Stimulated activated CD4-positive, alpha-beta T cell treated with anti-CD3 and anti-CD28 coated beads, Interleukin-4, amount 100 ng/mL, for 4 hours (primary cell): ENCODE results near the gene MCTP1.
"Not testable (repeated sequence)": the region's sequence is repeated elsewhere in the genome, so short reads cannot be mapped to it uniquely, and the experiment has no call there.

Experiments
- DNase-seq, 2 experiments: peaks; one replicate each; pipeline ENCODE4 v3.0.0-alpha.2; 2020

Gene MCTP1

GRCh38 chr5:95244479-95244878, 40.4 kb downstream of the MCTP1 start:
- no peak for DNase-seq

- no peak for DNase-seq
These were observed 43.3 kb downstream of the MCTP1 start for GRCh38 chr5:95241635-95242034.

DNA sequence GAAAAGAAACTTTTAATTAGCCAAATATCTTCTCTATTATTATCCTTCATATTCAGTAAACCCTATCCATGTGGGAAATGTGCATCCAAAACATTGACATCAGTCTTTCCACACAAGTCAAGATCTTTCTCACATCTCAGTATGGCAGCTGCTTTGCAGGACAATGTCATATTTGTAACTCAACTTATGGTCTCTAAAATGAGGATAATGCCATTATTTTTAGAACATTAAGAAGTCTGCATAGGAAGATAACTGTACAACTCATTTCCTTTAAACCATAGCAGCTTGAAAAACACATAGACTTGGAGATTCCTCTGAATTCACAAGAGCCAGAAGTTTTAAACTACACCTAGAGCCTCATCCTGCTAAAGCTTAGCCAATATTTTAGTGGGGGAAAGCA, 43.7 kb downstream of the MCTP1 start:
- DNase-seq, result no peak

DNA sequence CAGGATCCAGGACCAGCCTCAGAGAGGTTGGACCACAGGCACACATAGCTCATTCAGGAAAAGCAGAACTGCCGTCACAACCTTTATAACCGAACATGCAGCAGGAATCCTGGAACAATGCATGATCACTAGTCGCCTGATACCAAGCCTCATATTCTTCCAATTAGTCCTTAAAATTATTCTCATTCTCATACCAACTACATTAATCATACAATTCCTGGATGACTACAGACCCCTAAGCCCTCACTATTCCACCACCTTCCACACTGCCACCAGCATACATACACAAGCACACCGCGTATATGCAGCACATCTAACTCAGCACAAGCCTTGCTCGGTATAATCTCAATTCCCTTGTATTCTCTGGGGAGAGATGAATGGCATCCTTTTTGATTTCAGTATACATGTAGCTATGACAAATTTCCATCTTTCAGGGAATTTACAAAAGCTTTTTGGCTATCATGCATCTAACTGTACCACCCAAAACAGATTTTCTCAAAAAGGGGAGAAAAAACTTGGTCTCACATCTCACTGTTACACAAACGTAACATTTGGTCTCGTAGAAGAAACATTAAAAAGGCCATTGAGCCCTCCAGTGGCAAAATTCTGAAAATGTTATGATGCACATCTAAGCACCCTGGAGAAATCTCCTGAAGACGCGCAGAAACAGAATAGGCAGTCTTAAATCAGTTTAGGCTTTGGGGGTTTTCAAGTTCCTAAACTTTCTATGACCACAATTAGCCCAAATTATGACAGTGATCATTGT, 46.2 kb downstream of the MCTP1 start:
- DNase-seq, result no peak

- DNase-seq, result no peak
These were observed 47.6 kb downstream of the MCTP1 start for GRCh38 chr5:95237324-95237723.

- no peak for DNase-seq
These were observed 49.4 kb downstream of the MCTP1 start for GRCh38 chr5:95235439-95235982.

- DNase-seq, result no peak
These were observed 55.2 kb downstream of the MCTP1 start for GRCh38 chr5:95229646-95230045.

DNA sequence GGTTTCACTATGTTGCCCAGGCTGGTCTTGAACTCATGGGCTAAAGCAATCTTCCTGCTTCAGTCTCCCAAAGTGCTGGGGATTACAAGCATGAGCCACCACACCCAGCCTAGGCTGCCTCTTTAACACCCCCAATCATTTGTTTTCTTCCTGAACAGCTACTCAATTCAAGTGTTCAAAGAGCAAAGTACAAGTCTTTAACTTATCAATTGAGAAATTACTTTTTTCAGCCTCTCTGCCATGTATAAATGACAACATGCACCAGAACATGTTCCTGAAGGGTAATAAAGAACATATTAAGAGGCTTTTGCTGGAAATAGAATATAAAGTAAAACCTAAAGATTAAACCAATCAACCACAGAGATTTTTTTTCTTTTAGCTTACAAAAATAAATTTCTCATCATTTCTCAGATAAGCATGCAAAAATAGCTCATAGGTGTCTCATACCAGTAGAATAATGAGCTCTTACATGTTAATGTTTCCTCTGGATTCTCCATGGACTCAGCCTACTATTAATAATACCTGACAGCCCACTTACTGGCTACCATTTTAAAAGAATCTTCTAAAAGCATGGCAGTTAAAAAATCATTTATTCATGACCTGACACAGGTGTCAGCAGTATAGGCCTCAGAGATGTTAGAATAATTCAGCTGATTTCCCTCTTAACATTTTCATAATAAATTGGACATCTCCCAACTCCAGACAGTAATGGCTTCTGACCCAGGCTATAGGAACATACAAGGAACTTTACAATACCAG, 60.0 kb downstream of the MCTP1 start:
- no peak for DNase-seq

- no peak for DNase-seq
These were observed 61.2 kb downstream of the MCTP1 start for GRCh38 chr5:95223566-95224258.

DNA sequence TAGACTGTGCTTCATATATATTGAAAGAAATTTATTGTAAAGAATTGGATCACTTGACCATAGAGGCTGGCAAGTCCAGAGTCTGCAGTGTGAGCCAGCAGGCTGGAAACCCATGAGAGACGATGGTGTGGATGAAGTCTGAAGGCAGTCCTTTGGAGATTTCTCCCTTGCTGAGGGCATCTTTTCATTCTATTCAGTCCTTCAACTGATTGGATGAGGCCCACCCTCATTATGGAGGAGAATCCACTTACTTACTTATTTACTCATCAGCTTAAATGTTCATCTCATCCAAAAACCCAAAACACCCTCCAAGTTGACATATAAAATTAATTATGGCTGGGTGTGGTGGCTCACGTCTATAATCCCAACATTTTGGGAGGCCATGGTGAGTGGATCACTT, 62.1 kb downstream of the MCTP1 start:
- no peak for DNase-seq

DNA sequence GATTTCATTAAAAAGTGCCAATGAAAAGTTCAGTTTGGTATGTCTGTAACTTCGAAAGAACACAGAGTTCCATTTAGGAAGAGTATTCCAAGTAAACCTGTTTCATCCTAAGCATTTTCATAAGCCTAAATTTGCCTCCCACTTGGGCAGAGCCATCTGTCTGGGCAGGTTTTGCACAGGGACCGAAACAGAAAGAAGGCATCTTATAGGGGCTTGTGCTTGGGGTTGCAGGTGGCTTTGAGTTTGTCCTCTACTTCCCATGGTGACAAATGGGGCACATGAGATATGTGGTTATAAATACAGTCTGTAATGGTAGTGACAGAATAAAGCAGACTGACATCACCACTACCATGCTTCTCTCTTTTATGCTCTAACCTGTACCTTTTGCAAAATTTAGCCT, 63.7 kb downstream of the MCTP1 start:
- DNase-seq, result no peak

- DNase-seq, result no peak
These were observed 64.5 kb downstream of the MCTP1 start for GRCh38 chr5:95220381-95220780.

- DNase-seq, result no peak
These were observed 65.5 kb downstream of the MCTP1 start for GRCh38 chr5:95219411-95219810.

- DNase-seq, result no peak
These were observed 67.0 kb downstream of the MCTP1 start for GRCh38 chr5:95217881-95218280.

DNA sequence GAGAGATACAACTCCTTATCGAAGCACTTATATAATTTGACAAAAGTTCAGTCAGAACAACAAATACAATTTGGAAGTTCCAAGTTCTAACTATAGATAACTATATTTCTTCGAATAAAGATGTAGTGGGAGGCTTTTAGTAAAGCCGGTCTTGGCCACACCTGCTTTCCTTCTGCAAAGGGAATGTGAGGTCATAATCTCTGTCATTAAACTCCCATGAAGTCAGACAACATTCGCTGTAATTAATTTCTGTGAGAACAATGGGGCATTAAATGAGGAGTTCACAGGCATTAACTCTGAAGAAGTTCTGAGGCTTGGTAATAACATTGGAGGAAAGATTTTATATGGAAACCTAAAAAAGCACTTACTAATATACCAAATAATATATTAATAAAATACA, 67.5 kb downstream of the MCTP1 start:
- DNase-seq, result no peak

DNA sequence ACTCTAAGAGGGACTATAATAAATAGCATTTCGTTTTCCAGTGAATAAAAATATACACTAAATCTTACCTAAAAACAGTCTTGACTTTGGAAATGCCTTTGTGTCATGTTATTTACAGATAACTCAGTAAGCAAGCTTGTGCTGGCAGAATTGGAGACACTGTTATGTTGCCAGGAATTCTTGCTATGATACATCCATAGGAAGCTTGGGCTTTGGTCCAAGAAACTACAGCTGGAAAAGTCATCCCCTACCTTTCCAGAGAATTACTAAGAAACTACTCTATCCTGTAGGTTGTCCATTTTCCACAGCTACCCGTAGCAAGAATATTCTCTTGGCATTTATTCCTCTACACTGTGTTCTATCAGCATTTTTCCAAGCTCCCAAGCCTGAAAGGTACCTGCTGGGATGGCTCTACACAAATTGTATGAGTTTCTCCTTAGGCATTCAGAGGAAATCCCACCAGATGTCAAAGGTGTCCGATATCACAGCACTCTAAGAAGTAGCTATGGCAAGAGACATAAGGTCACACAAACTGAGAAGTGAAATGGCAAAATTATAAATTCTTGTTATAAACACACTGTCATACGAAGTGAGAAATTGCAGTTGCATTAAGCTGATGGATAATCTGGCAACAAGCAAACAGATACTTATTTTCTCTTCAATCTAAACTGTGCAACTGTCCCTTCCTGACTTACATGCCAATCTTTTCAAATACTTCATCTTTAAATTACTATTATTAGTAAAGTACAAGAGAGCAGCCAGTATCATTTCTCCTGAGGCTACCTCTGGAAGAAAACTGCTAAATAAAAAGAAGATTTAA, 68.5 kb downstream of the MCTP1 start:
- no peak for DNase-seq

DNA sequence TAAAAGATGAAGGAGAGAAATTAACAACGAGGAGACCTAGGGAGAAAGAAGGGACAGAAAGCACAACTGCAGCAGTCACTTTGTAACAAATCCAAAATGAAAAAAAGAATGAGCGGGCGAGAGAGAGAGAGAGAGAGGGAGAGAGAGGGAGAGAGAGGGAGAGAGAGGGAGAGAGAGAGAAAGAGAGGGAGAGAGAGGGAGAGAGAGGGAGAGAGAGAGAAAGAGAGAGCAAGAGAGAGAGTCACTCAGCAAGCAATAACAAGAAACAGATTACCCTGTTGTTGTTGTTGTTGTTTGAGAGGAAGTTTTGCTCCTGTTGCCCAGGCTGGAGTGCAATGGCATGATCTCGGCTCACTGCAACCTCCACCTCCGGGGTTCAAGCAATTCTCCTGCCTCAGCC, 77.1 kb downstream of the MCTP1 start:
- not testable (repeated sequence) for DNase-seq

GRCh38 chr5:95194856-95195255, 90.0 kb downstream of the MCTP1 start:
- DNase-seq, result no peak

DNA sequence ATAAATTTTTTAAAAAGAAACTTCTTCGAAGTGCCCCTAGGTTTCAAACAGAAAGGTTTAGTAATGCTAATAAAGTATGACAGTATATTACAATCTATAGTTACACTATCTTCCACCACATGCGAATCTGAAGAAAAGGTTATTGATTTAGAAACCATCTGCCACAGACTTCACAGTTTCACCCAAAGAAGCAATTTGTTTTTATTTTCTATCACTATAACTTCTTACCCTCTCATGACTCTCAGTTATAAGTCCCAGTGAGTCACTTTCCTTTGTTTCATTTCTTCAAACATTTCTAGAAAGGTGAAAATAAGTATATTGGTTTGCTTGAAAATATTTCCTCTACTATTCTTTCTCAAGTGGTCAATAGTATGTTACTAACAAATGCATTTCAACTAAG, 93.6 kb downstream of the MCTP1 start:
- no peak for DNase-seq

- no peak for DNase-seq
These were observed 100.0 kb downstream of the MCTP1 start for GRCh38 chr5:95184924-95185323.

DNA sequence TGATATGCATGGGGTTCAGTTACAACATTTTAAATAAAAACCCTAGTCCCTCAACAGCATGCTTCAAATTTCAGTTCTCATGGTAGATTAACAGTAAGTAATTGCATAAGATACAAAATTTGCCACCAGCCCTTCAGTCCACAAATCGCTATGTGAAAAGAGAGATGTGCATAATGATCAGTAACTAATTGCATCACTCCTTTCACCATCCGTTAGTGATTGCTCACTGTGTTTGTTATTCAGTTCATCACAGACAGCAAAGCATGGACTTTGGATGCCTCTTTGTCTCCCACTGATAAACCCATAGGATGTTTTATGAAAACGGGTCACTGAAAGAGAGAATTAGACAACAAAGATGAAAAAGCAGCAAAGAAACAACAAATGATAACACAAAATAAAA, 103.2 kb downstream of the MCTP1 start:
- DNase-seq, result no peak

DNA sequence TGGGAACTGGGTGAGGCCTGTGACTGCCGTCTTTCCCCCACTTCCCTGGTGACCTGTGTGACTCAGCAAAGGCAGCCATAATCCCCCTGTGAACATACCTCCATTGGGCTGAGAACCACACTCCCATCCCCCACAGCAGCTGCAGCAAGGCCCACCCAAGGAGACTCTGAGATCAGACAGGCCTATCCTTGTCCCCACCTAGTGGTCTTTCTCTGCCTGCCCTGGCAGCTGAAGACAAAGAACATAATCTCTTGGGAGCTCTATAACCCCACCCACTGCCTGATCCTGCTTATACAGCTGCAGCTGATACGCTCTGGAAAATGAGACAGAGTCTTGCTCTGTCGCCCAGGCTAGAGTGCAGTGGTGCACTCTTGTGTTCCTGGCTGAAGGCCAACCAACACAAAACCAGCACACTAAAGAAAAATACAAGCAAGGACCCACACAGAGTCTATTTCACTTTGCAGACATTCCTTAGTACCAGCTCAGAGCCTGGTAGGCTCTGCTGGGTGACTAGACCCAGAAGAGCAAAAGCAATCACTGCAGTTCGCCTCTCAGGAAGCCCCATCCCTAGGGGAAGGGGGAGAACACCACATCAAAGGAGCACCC, 106.7 kb downstream of the MCTP1 start:
- DNase-seq, result no peak
